Measurements from ENCODE around the gene DIAPH2. TPM values are rescaled to one million over a fixed set of nuclear protein-coding genes. Genes with fewer than 3 reads are reported as not detected.

Gene DIAPH2
- total and polyA plus RNA-seq, 2 experiments from 2014 or later: 7.5 to 8.1 TPM

DNA sequence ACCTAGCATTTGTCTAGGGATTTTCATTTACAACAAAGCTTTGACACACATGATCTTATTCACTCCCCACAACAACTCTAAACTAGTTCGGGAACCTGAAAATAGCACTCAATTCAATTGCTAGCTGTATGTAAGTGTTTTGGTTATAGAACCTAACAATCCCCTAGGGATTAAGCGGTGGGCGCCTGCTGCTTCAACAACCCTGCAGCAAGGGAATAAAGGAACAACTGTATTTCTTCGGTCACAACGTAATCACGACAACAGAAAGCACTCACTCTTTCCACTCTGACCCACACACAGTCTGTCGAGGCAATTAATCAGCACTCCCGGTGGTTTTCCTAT is 674 bp upstream of the DIAPH2 start:
- H3K4me2 ChIP-seq (ENCODE audit: unreplicated experiment): peak overlapping the region; percentile 89
- no peak overlapping the region for H3K27ac ChIP-seq
- H2AFZ ChIP-seq: peak overlapping the region; percentile 91
- 0 out of 2 replicates have a peak, but pooled peaks cover 7% of the 10 kb centered on the region for H3F3A ChIP-seq (ENCODE audit: insufficient read depth)
- H3K36me3 ChIP-seq (ENCODE audit: low read depth): no peaks in the 10 kb centered on the region
- DNase-seq: no peak
- peak overlapping the region; percentile 81 for H3K4me3 ChIP-seq
- H3K4me1 ChIP-seq (ENCODE audit: insufficient read depth): 0 out of 2 replicates have a peak, but pooled peaks cover 7% of the 10 kb centered on the region
- no peaks in the 10 kb centered on the region for H3K9me3 ChIP-seq (ENCODE audit: low read depth)
- H3K9ac ChIP-seq: peak overlapping the region; percentile 82; the same call in 1 of the 2 replicates
- H3K79me2 ChIP-seq (ENCODE audit: insufficient read depth): peaks cover 31% of the 10 kb centered on the region
- in situ Hi-C loops (cut with MboI): no loop called here
- WGBS, 2 experiments (ENCODE audit: low coverage in 1 of 2, low lambda C conversion rate in 2 of 2, missing lambda C conversion rate in 2 of 2): 42 to 47% methylated on average over 8 of the region's 8 CpGs
- TF ChIP-seq EZH2 (IDR thresholded peaks at IDR 0.05; ENCODE audit: insufficient read depth, poor library complexity, severe bottlenecking) (no peak), EZH2phosphoT487 (IDR thresholded peaks at IDR 0.05; ENCODE audit: insufficient read depth, low read depth) (no peak)
- no peaks in the 10 kb centered on the region for H3K9me2 ChIP-seq (ENCODE audit: insufficient read depth)
- H4K20me1 ChIP-seq (ENCODE audit: insufficient read depth): no peaks in the 10 kb centered on the region
- H3K27me3 ChIP-seq (replicated peaks; ENCODE audit: insufficient read depth): no peaks in the 10 kb centered on the region

DNA sequence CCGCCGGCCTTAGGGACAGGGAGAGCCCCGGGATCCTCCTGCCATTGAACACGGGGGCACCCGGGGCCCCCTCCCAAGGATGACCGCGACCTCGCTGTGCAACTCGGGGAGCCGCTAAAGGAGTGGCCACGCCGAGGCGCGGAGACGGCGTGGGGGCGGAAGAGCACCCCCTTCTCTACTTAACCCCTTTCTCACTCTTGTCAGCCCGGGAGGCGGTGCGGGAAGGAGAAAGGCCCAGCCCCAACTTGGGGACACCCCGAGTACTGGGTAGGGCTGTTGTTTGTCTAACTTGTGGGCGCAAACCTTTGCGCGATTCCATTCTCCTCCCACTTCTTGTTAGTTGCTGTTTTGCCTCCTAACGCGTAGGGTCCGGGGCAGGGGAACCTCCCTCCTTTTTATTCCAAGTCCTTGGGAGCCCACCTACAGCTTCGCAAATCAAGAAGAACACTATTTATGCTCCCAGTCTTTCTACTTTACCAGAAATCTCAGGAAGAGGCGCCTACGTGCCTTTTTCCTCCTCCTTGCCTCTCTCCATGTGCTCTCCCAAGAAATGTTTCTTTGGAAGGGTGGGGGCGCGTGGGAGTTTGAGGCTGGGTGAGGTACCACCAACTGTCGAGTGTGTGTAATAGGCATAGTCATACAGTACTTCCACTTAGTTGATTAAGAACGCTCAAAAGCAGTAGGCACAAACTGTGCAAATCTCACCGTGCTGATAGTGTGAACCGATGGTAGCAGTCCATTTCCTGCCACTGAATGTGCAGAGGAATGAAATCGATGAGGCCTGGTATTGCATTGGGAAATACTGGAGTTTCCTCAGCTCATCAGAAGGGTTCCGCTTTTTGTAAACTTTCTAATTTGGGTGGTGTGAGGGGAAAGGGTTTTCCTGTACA is 813 bp downstream of the DIAPH2 start:
- WGBS, 2 experiments (ENCODE audit: low coverage in 1 of 2, low lambda C conversion rate in 2 of 2, missing lambda C conversion rate in 2 of 2): 1 to 2% methylated on average over 17 to 31 of the region's 38 CpGs
- no peaks in the 10 kb centered on the region for H3K36me3 ChIP-seq (ENCODE audit: low read depth)
- H3K4me1 ChIP-seq (ENCODE audit: insufficient read depth): 0 out of 2 replicates have a peak, but pooled peaks cover 7% of the 10 kb centered on the region
- peaks cover 41% of the 10 kb centered on the region for H3K79me2 ChIP-seq (ENCODE audit: insufficient read depth)
- H3K9me2 ChIP-seq (ENCODE audit: insufficient read depth): no peaks in the 10 kb centered on the region
- peak; percentile 72 for DNase-seq
- H3K9ac ChIP-seq: peak overlapping the region; percentile 82
- no peak for TF ChIP-seq EZH2phosphoT487 (IDR thresholded peaks at IDR 0.05; ENCODE audit: insufficient read depth, low read depth)
- H3F3A ChIP-seq (ENCODE audit: insufficient read depth): 0 out of 2 replicates have a peak, but pooled peaks cover 7% of the 10 kb centered on the region
- H3K4me3 ChIP-seq: peak overlapping the region; percentile 81
- H3K27ac ChIP-seq: peak overlapping the region; percentile 56
- in situ Hi-C loops (cut with MboI): no loop called here
- peak overlapping the region; percentile 91 for H2AFZ ChIP-seq
- no peaks in the 10 kb centered on the region for H3K9me3 ChIP-seq (ENCODE audit: low read depth)
- H4K20me1 ChIP-seq (ENCODE audit: insufficient read depth): no peaks in the 10 kb centered on the region
- H3K27me3 ChIP-seq (replicated peaks; ENCODE audit: insufficient read depth): no peaks in the 10 kb centered on the region
- peak overlapping the region; percentile 89 for H3K4me2 ChIP-seq (ENCODE audit: unreplicated experiment)

DNA sequence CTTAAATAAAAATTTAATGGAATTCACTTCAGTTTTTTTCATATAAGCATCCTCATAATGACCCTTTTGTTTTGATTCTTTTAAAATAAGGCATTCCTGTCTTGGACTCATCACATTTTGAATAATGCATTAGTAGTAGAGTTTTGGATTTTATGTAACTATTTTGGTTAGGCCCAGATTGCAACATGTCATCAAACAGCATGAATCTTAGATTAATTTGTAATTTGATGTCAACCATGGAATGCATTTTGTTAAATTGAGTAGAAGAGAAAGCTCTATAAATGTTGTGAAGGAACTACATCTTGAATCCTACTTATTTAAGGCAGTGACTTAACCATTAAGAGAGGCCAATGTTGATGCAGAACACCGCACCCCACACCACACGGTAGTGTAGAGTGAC is 3.1 kb downstream of the DIAPH2 start:
- Histone ChIP-seq H3K4me1 (ENCODE audit: insufficient read depth) (peaks cover 11% of the 10 kb centered on the region; the same call in 1 of the 2 replicates), H4K20me1 (ENCODE audit: insufficient read depth) (no peaks in the 10 kb centered on the region), H3K9me3 (ENCODE audit: low read depth) (no peaks in the 10 kb centered on the region), H3K79me2 (ENCODE audit: insufficient read depth) (peaks cover 58% of the 10 kb centered on the region), H3K4me3 (no peak overlapping the region), H3F3A (ENCODE audit: insufficient read depth) (peaks cover 14% of the 10 kb centered on the region; the same call in 1 of the 2 replicates), H3K9ac (no peak overlapping the region), H3K9me2 (ENCODE audit: insufficient read depth) (no peaks in the 10 kb centered on the region), H3K4me2 (ENCODE audit: unreplicated experiment) (no peak overlapping the region), H3K27ac (no peak overlapping the region), H2AFZ (no peak overlapping the region), H3K27me3 (replicated peaks; ENCODE audit: insufficient read depth) (no peaks in the 10 kb centered on the region), H3K36me3 (ENCODE audit: low read depth) (no peaks in the 10 kb centered on the region)
- no peak for DNase-seq
- WGBS, 2 experiments (ENCODE audit: low coverage in 1 of 2, low lambda C conversion rate in 2 of 2, missing lambda C conversion rate in 2 of 2): 100% methylated on average over 2 of the region's 2 CpGs
- TF ChIP-seq EZH2 (IDR thresholded peaks at IDR 0.05; ENCODE audit: insufficient read depth, poor library complexity, severe bottlenecking) (no peak), EZH2phosphoT487 (IDR thresholded peaks at IDR 0.05; ENCODE audit: insufficient read depth, low read depth) (no peak)
- in situ Hi-C loops (cut with MboI): no loop called here

DNA sequence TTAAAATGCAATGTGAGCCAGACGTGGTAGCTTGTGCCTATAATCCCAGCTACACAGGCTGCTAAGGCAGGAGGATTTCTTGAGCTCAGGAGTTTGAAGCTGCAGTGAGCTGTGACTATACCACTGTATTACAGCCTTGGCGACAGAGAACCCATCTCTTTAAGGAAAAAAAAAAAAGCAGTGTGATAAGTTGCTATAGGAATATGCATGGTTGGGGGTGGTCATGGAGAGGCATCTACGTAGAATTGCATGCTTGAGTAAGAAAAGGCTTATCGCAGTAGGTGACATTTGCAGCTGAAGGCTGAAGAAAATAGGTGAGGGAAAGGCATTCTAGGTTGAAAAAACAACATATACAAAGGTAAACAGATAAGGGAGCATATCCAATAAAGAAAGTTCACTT is 4.1 kb downstream of the DIAPH2 start:
- H3K4me1 ChIP-seq (ENCODE audit: insufficient read depth): peaks cover 16% of the 10 kb centered on the region
- H3K36me3 ChIP-seq (ENCODE audit: low read depth): no peaks in the 10 kb centered on the region
- H3K4me2 ChIP-seq (ENCODE audit: unreplicated experiment): no peak overlapping the region
- H3K27me3 ChIP-seq (replicated peaks; ENCODE audit: insufficient read depth): no peaks in the 10 kb centered on the region
- H3K79me2 ChIP-seq (ENCODE audit: insufficient read depth): peaks cover 58% of the 10 kb centered on the region
- H3K9ac ChIP-seq: no peak overlapping the region
- peaks cover 22% of the 10 kb centered on the region; the same call in 1 of the 2 replicates for H3F3A ChIP-seq (ENCODE audit: insufficient read depth)
- no peaks in the 10 kb centered on the region for H4K20me1 ChIP-seq (ENCODE audit: insufficient read depth)
- no peak for DNase-seq
- H3K9me2 ChIP-seq (ENCODE audit: insufficient read depth): no peaks in the 10 kb centered on the region
- 83% methylated on average over 4 of the region's 4 CpGs for WGBS, 2 experiments (ENCODE audit: low coverage in 1 of 2, low lambda C conversion rate in 2 of 2, missing lambda C conversion rate in 2 of 2)
- in situ Hi-C loops (cut with MboI): no loop called here
- TF ChIP-seq EZH2 (IDR thresholded peaks at IDR 0.05; ENCODE audit: insufficient read depth, poor library complexity, severe bottlenecking) (no peak), EZH2phosphoT487 (IDR thresholded peaks at IDR 0.05; ENCODE audit: insufficient read depth, low read depth) (no peak)
- no peak overlapping the region for H2AFZ ChIP-seq
- H3K27ac ChIP-seq: no peak overlapping the region
- no peak overlapping the region for H3K4me3 ChIP-seq
- no peaks in the 10 kb centered on the region for H3K9me3 ChIP-seq (ENCODE audit: low read depth)

Measured in GM23248 (cell line).